Measurements from ENCODE around the gene CMIP. TPM values are rescaled to one million over a fixed set of nuclear protein-coding genes. Genes with fewer than 3 reads are reported as not detected.

CMIP gene
- total RNA-seq, 3 donors from 2014 or later: 73.3 to 127 (median 79.8) TPM

DNA sequence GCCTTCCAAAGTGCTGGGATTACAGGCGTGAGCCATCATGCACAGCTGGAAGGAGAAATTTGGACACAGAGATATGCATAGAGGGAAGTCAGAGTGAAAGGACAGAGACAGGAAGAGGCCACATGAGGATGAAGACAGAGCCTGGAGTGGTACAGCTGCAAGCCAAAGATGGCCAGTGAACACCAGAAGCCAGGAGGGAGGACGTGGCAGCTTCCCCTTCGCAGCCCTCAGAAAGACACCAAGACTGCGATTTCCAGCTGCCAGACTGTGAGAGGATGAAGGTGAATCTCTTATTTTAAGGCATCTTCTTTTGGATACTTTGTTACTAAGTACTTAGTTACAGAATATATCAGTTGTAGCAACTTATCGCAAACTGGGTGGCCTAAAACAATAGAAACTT is 274.0 kb downstream of the CMIP start:
- no peaks in the 10 kb centered on the region for H3K36me3 ChIP-seq (ENCODE audit: low read depth)
- TF ChIP-seq, protein P1, sequence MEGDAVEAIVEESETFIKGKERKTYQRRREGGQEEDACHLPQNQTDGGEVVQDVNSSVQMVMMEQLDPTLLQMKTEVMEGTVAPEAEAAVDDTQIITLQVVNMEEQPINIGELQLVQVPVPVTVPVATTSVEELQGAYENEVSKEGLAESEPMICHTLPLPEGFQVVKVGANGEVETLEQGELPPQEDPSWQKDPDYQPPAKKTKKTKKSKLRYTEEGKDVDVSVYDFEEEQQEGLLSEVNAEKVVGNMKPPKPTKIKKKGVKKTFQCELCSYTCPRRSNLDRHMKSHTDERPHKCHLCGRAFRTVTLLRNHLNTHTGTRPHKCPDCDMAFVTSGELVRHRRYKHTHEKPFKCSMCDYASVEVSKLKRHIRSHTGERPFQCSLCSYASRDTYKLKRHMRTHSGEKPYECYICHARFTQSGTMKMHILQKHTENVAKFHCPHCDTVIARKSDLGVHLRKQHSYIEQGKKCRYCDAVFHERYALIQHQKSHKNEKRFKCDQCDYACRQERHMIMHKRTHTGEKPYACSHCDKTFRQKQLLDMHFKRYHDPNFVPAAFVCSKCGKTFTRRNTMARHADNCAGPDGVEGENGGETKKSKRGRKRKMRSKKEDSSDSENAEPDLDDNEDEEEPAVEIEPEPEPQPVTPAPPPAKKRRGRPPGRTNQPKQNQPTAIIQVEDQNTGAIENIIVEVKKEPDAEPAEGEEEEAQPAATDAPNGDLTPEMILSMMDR (IDR thresholded peaks at IDR 0.05): no peak
- H3K4me3 ChIP-seq: no peak overlapping the region
- ATAC-seq: no peak
- intact Hi-C loops (cut with DNase I, micrococcal nuclease): no loop called here
- DNase-seq: no peak
- H3K4me1 ChIP-seq (ENCODE audit: low read depth): peaks cover 9% of the 10 kb centered on the region
- H3K9me3 ChIP-seq: no peaks in the 10 kb centered on the region

DNA sequence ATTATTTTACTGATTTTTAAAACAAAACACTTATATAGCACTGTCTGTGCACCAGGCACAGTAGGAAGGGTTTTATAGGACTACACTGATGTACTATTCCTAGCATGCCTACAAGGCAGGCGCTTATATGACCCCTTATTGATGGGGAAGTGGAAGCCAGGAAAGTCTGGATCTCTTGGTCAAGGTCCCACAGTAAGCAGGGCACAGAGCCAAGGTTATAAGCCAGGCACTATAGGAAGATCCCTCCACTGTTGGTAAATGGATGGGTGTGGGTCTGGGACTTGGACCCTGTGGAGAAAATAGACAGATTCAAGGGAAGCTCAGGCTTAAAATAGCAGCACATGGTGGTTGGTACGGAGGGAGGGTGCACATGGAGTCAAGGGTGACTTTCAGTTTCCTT is 275.4 kb downstream of the CMIP start:
- Histone ChIP-seq H3K4me1 (ENCODE audit: low read depth) (peaks cover 7% of the 10 kb centered on the region), H3K4me3 (no peak overlapping the region), H3K9me3 (no peaks in the 10 kb centered on the region), H3K36me3 (ENCODE audit: low read depth) (no peaks in the 10 kb centered on the region)
- ATAC-seq: no peak
- intact Hi-C loops (cut with DNase I, micrococcal nuclease): loop anchor here in 1 of 2 donors (5.0 to 10.0 kb wide), 2 partner anchors 98 to 315 kb away; no protein-coding TSS in a partner anchor
- TF ChIP-seq, protein P1 (IDR thresholded peaks at IDR 0.05): no peak
- DNase-seq: peak in 1 of 3 donors; percentile 70

DNA sequence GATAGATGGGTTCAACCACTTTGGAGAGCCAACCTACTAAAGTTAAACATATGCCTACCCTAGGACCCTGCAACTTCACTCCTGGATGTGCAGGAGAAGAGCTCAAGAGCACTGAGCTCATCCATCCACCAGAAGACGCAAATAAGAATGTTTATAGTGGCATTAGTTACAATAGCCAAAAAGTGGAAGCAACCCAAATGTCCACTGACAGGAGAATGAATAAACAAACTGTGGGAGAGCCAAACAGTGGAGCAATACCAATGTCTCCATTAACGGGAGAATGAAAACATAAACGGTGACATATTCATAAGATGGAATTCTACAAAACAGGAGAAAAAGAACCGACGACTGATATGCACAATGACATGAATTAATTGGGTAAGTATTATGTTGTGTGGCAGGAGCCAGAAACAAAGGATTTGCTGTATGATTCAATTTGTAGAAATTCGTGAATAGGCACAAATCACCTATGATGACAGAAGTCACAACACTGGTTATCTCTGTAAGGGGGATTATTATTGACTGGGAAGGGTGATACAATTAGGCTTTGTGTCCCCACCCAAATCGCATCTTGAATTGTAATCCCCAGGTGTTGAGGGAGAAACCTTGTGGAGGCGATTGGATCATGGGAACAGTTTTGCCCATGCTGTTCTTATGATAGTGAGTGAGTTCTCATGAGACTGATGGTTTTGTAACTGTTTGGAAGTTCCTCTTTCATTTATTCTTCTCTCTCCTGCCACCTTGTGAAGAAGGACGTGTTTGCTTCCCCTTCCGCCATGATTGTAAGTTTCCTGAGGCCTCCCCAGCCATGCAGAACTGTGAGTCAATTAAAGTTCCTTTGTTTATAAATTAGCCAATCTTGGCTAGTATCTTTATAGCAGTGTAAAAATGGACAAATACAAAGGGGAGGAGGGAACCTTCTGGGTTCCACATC is 276.6 kb downstream of the CMIP start:
- ATAC-seq (no peak), DNase-seq (no peak)
- Histone ChIP-seq H3K4me3 (no peak overlapping the region), H3K36me3 (ENCODE audit: low read depth) (no peaks in the 10 kb centered on the region), H3K4me1 (ENCODE audit: low read depth) (no peaks in the 10 kb centered on the region), H3K9me3 (no peaks in the 10 kb centered on the region)
- intact Hi-C loops (cut with DNase I, micrococcal nuclease): loop anchor here in 1 of 2 donors (5.0 to 10.0 kb wide), 2 partner anchors 99 to 316 kb away; no protein-coding TSS in a partner anchor
- TF ChIP-seq, protein P1 (IDR thresholded peaks at IDR 0.05): no peak

DNA sequence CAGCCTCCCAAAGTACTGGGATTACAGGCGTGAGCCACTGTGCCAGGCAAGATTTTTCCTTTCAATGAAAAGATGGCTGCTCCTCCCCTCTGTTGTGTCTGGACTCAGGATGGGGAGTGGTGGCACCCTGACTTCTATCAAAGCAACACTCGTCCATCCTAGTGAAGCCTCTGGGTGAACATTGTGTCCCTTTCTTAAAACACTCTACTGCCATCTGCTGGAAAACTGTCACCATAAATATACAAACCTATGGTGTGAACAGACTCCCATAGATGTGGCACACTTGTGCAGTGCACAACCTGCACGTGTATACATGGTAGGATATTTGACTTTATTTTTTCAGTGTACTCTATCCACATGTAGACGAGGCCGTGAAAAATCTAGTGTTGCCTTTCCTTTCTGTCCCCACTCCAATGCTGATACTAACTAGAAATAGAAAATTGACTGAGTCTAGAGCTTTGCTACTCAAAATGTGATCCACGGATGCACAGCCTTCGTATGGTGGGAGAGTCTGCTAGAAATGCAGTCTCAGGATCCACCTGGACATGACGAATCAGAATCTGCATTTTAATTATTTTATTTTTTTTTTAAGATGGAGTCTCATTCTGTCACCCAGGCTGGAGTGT is 278.6 kb downstream of the CMIP start:
- peak in 1 of 3 donors; percentile 87 for DNase-seq
- Histone ChIP-seq H3K9me3 (no peaks in the 10 kb centered on the region), H3K36me3 (ENCODE audit: low read depth) (no peaks in the 10 kb centered on the region), H3K4me1 (ENCODE audit: low read depth) (no peaks in the 10 kb centered on the region), H3K4me3 (no peak overlapping the region)
- intact Hi-C loops (cut with DNase I, micrococcal nuclease): loop anchor here in 1 of 2 donors (5.0 to 10.0 kb wide), 2 partner anchors 101 to 318 kb away; no protein-coding TSS in a partner anchor
- peak; percentile 87 for ATAC-seq
- TF ChIP-seq, protein P1 (IDR thresholded peaks at IDR 0.05): peak; percentile 20

DNA sequence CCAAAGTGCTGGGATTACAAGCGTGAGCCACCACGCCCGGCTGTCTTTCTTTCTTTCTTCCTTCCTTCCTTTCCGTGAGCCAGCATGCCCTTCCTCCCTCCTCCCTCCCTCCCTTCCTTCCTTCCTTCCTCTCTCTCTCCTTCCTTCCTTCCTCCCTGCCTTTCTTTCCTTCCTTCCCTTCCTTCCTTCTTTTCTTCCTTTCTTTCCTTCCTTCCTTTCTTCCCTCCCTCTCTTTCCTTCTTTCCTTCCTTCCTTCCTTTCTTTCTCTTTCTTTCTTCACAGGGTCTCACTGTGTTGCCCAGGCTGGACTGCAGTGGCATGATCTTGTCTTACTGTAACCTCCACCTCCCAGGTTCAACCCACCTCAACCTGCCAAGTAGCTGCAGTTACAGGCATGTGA is 283.8 kb downstream of the CMIP start:
- Histone ChIP-seq H3K36me3 (ENCODE audit: low read depth) (no peaks in the 10 kb centered on the region), H3K9me3 (no peaks in the 10 kb centered on the region), H3K4me3 (no peak overlapping the region), H3K4me1 (ENCODE audit: low read depth) (no peaks in the 10 kb centered on the region)
- intact Hi-C loops (cut with DNase I, micrococcal nuclease): loop anchor here in 1 of 2 donors (10.0 kb wide), 1 partner anchor 324 kb away; no protein-coding TSS in a partner anchor
- no peak for ATAC-seq
- DNase-seq: no peak
- TF ChIP-seq, protein P1 (IDR thresholded peaks at IDR 0.05): no peak

All from mucosa of descending colon (tissue), 3 donors.